Measurements from ENCODE around the gene ZBTB20. TPM values are rescaled to one million over a fixed set of nuclear protein-coding genes. Genes with fewer than 3 reads are reported as not detected.

ZBTB20 gene
- total and polyA plus RNA-seq, 2 of the 4 experiments (the other 2 are of a cell fraction): 0.75 to 14.7 TPM

- H3K27ac ChIP-seq (ENCODE audit: insufficient read depth, low read length): no peak overlapping the region
- POLR2A ChIA-PET (ENCODE audit: unreplicated experiment): no interaction called here
- H3K14ac ChIP-seq (replicated peaks; ENCODE audit: low read depth, low read length): no peak overlapping the region
- H3K18ac ChIP-seq (ENCODE audit: low read depth, low read length): peak overlapping the region; percentile 56; the same call in 1 of the 2 replicates
- peaks cover 3% of the 10 kb centered on the region; the same call in 1 of the 2 replicates for H3K9me1 ChIP-seq (ENCODE audit: insufficient read depth, low read length)
- H3K9ac ChIP-seq (ENCODE audit: low read depth, low read length): no peak overlapping the region
- no peaks in the 10 kb centered on the region; the same call in 1 of the 2 replicates for H3K36me3 ChIP-seq (ENCODE audit: control insufficient read depth, insufficient read depth, low read length)
- H2BK5ac ChIP-seq (ENCODE audit: low read depth, low read length, poor library complexity, severe bottlenecking): no peak overlapping the region
- H2AK9ac ChIP-seq (replicated peaks; ENCODE audit: low read depth, low read length, poor library complexity): no peak overlapping the region
- no peaks in the 10 kb centered on the region for H3K27me3 ChIP-seq (ENCODE audit: control insufficient read depth, insufficient read depth, low read length)
- no peak overlapping the region for H2AK5ac ChIP-seq (ENCODE audit: low read depth, low read length)
- no peak overlapping the region for H3K56ac ChIP-seq (ENCODE audit: extremely low read depth, insufficient read depth, low read length)
- H4K91ac ChIP-seq (ENCODE audit: insufficient read depth, low read depth, low read length): no peak overlapping the region
- no peak overlapping the region for H3K4ac ChIP-seq (ENCODE audit: low read depth, low read length)
- in situ Hi-C loops (cut with MboI; ENCODE audit: low sequenced_read_pairs) (no loop called here), intact Hi-C loops (cut with micrococcal nuclease) (no loop called here), dilution Hi-C loops (cut with HindIII; ENCODE audit: low sequenced_read_pairs, unreplicated experiment) (no loop called here)
- no peak overlapping the region for H2BK20ac ChIP-seq (ENCODE audit: low read depth, low read length)
- no peak overlapping the region for H4K8ac ChIP-seq (ENCODE audit: low read depth in 2 of 2, low read length in 2 of 2)
- peaks cover 9% of the 10 kb centered on the region; the same call in 1 of the 2 replicates for H3K4me1 ChIP-seq (ENCODE audit: control insufficient read depth, insufficient read depth, low read length)
- 100% methylated on average over 3 of the region's 6 CpGs; no CpG with 5 or more reads in 1 of the 2 experiments for WGBS, 2 experiments (ENCODE audit: extremely low coverage in 2 of 2, insufficient read length in 1 of 2)
- no peaks in the 10 kb centered on the region for H3K9me3 ChIP-seq (ENCODE audit: control insufficient read depth, insufficient read depth, low read length)
- BruUV-seq (replicated peaks): no TSS peak
- ATAC-seq (ENCODE audit: low read depth): no peak
- H2BK15ac ChIP-seq (ENCODE audit: low read depth, low read length): peak overlapping the region; percentile 20; the same call in 1 of the 3 replicates
- no peak overlapping the region for H3K23ac ChIP-seq (ENCODE audit: low read depth, low read length)
- peak overlapping the region; percentile 16; the same call in 1 of the 2 replicates for H4K5ac ChIP-seq (ENCODE audit: low read depth, low read length)
- H2BK120ac ChIP-seq (ENCODE audit: low read depth, low read length): no peak overlapping the region
- H4K20me1 ChIP-seq (ENCODE audit: insufficient read depth, low read length): no peaks in the 10 kb centered on the region
- TF ChIP-seq FOS (IDR thresholded peaks at IDR 0.05; ENCODE audit: low read depth, low read length) (no peak), CHD1 (IDR thresholded peaks at IDR 0.05; ENCODE audit: low read depth, low read length) (no peak), ELK1 (IDR thresholded peaks at IDR 0.05; ENCODE audit: borderline replicate concordance, low read depth, low read length) (no peak), MAFK (IDR thresholded peaks at IDR 0.05; ENCODE audit: low read depth, low read length) (no peak), MAZ (IDR thresholded peaks at IDR 0.05; ENCODE audit: borderline replicate concordance, low read depth, low read length) (no peak)
- H2AFZ ChIP-seq (replicated peaks; ENCODE audit: low read length, poor library complexity): no peak overlapping the region
- CTCF ChIA-PET: interaction anchor here (1.2 to 1.4 kb wide), 2 partner anchors 30 to 588 kb away, joined by 3 to 8 read pairs; no protein-coding TSS in a partner anchor
- H3K4me3 ChIP-seq (ENCODE audit: insufficient read depth, low read depth, low read length): no peak overlapping the region
- H3K79me1 ChIP-seq (ENCODE audit: low read depth in 1 of 2, low read length in 2 of 2): peaks cover 0 to 13% of the 10 kb centered on the region in 2 experiments; a peak in 2 of 4 replicates
- no peak overlapping the region for H3K4me2 ChIP-seq (ENCODE audit: low read depth, low read length)
- peak; percentile 46 for DNase-seq
Measured at GRCh38 chr3:115072265-115073021, 74.6 kb downstream of the ZBTB20 start.

Data from IMR-90 (cell line).